ENCODE measurements around the gene FAM78A.
"Not testable (repeated sequence)": the region's sequence is repeated elsewhere in the genome, so short reads cannot be mapped to it uniquely, and the experiment has no call there.

The FAM78A gene

GRCh38 chr9:131280660-131281059 is 4.3 kb upstream of the FAM78A start:
- DNase-seq, result no peak

GRCh38 chr9:131279863-131280570 is 3.7 kb upstream of the FAM78A start:
- no peak for DNase-seq

DNA sequence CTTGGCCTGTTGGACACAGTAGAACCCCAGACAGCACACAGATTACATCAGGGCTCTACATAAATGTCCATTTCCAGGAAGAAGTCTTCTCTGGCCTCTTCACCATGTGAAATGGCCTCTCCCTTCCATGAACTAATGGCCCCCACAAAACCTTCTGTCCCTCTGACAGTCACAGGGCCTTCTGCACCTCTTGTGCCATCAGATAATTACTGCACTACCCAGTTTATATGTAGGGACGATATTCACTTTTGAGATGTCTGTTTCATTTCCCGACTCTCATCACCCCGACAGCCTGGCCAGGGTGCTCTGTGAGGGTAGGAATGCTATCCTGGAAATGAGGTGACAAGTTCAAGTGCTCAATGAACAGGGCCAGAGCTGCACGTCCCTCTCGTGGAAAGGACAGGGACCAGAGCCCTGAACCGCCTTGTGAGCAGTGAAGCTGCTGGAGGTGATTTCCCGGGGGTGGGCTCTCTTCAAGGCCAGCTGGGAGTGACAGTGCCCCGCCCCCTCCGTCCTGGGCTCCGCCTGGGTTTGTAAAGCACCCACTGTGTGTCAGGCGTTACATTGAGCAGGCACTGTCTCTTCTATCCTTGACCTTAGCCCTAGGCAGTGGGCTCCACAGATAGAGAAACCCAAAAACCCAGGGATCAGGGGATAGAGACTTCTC is 3.0 kb upstream of the FAM78A start:
- DNase-seq, result no peak

GRCh38 chr9:131278702-131279111 is 2.4 kb upstream of the FAM78A start:
- no peak for DNase-seq

GRCh38 chr9:131277910-131278701 is 1.8 kb upstream of the FAM78A start:
- peak; percentile 83 for DNase-seq

- DNase-seq, result no peak
These were observed 1.1 kb upstream of the FAM78A start for GRCh38 chr9:131277287-131277909.

GRCh38 chr9:131276891-131277286 is 579 bp upstream of the FAM78A start:
- DNase-seq, result no peak

DNA sequence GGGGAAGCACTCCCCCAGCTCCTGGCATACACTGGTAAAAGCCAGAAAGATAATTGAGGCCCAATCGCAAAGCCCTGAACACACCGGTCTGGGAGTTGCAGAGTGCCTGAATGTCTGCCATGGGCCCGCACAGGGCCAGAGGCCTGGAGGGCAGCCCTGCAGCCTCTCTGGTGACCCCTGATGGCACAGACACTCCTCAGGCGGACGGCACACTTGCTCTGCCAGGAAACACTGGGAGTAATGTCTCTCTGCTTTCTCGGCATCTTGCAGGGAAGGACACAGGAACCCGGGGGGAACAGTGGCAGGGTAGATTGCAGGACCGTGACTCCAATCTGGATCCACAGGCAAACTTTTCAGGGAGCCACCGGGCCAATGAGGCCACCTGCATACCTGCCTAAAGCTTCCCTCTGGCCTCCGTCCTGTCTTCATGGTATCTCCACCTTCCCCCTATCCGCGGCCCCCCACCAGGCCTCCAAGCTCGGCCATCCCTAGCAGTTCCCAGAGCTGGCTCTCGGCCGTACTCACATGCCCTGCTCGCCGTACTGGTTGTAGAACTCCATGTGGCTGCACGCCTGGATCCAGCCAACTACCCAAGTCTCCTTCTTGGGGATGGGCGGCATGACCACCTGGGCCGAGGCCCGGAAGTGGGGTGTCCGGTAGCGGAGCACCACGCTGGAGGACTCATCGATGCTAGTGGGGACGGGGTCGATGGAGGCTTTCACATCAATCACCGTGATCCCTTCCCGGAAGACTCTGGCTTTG is 797 bp downstream of the FAM78A start:
- DNase-seq, result no peak

DNA sequence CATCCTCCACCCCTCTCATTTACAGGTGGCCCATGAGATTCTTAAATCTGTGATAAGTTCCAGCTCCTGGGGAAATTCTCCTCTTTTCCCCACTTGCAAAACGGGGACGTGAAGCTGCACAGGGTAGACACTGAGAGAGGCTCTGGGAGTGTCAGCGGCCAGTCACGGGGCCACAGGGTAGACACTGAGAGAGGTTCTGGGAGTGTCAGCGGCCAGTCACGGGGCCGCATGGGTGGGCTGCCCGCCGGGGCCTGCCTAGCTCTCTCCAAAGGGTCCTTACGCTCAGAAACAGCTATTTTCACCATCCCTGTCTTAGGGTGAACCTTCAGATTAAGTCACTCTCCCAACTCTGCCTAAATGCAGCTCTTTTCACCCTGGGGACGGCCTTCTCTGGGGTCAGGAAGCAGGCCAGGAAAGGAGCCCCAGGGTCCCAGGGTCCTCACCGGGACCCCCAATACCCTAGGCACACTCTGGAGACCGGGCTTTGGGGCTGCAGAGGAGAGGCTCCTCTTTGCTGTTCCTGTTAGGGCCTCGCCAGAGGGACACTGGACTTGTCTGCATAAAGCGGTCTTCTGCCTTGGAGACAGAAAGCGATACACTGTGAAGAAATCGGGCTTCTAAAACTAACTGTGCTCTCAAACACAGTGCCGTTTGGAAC is 1.5 kb downstream of the FAM78A start:
- no peak for DNase-seq

DNA sequence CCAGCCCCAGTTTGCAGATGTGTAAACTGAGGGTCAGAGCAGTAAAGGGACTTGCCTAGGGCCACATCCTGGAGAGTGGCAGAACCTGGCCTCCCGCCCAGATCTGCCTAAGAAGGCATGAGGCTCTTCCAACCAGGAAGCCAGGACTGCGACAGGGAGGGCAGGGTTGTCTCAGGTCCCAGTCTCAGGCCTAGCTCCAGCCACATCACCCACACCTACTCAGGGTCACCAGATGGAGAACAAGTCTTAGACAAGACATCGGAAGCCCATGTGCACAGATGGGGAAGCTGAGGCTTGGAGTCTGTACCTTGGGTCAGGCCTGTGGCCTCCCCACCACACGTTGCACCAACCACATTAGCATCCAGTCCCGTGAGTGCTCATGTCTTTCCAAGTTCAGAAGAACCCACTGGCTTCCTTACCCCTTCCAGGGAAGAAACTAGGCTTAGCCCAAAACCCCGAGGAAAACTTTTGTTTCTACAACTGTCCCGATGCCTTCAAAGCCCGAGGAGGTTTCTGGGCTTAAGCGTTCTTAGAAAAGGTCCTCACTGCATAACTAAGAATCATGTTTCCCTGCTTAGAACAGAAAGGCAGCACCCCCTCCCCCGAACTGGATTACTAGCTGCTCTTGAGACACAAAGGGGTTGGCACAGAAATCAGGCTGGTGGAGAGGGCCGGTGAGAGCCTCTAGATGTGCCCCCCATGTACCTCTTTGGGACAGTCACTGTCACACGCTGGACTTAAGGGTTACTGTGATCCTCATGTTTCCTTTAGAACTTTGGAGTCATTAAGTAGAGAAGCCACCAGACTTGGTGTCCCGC is 2.2 kb downstream of the FAM78A start:
- DNase-seq, result no peak

GRCh38 chr9:131273146-131273855 is 3.0 kb downstream of the FAM78A start:
- DNase-seq, result no peak

GRCh38 chr9:131272212-131272611 is 4.1 kb downstream of the FAM78A start:
- DNase-seq, result no peak

DNA sequence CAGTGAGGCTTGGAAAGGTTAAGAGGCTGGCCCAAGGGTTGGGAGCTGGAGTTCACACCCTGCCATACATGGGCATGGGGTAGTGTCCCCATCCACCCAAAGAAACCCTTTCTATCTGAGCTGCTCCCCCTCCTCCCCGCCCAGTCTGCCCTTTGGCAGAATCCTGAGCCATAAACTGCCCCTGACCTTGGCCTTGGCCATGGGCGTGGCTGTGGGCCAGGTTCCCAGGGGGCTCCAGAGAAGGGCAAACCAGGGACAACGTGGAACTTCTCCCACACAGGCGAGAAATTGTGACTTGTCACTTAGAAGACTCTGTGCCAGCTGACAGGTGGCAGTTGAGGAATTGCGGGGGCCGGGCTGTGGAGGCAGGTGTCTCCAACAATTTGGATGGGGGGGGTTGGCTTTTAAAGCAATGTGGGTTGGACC is 4.8 kb downstream of the FAM78A start:
- DNase-seq, result no peak

DNA sequence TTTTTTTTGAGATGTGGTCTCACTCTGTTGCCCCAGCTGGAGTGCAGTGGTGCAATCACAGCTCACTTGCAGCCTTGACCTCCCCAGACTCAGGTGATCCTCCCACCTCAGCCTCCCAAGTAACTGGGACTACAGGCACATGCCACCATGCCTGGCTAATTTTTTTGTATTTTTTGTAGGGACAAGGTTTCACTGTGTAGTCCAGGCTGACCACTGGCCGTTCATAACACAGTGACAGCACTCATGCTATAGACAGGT is 5.4 kb downstream of the FAM78A start:
- DNase-seq, result not testable (repeated sequence)

DNA sequence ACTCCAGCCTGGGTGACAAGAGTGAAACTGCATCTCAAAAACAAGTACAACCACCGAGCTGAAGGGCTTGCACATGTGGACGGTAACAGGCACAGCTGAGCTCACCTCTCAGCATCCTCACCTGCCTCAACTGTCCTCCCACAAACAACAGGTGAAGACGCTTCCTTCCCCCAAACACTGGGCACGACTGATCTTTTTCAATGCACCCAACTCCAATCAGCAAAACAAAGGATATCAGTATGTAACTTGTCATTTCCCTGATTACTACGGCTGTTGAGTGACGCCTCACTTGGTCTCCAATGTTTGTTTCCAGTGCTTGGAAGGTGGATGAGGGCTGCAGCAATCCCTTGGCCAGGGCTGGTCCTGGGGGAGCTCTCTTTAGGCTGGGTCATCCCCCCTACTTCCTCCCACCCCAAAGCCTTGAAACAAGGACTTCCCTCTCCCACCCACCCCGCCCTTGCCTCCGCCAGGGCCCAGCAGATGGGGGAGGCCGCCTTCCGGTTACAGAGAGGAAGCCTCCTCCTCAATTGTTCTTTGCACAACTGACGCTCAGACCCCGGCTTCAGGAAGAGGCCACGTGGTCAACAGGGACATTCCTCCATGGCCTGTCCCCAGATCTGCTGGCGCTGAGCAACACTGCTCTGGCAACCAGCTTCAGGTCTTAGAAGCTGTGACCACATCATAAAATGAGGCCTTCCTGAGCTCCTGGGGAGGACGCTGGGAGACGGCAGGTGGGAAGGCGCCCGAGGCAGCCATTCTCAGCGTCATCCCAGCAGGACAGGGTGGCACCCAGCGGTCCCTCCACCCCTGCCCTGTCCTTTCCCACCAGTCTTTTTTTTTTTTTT is 5.9 kb downstream of the FAM78A start:
- no peak for DNase-seq

DNA sequence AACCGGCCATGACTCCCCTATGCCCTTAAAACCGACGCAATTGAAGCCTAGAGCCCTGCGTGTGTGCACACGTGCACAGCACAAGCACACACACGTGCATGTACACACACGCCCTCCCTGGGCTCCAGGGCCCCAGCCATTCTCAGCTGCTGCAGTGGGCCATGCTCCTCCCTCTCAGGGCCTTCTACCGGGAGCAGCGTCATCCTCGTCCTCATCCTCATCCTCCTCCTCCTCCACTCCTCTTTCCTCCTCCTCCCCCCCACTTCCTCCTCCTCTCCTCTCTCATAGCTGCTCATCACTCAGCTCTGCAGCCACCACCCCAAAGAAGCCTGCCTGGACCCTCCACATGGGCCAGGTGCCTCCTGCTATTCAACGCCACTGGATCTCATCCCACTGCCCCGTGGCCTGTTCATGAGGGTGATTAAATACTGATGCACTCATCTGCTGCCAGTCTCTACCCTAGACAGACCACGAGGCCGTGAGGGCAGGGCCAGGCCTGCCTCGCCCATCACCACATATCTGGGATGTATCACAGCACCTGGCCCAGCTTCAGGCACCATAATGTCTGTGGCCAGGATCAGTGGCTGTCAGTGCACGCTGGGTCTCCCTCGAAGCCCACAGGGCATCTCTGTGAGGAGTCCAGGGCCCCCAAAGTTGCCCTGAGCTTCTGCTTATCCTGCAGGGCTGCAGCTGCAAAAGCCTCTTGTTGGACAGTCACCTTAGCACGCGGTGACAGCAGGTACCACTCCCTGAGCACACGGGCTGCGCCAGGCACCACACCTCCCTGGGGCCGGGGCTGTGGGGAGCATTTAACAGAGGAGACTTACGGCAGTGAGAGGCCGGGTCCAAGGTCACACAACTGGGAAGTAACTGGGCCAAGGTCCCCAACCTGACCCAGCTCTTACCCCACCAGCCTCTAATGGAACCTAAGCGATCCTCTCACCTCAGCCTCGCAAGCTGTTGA is 9.8 kb downstream of the FAM78A start:
- DNase-seq, result no peak

- no peak for DNase-seq
These were observed 12.1 kb downstream of the FAM78A start for GRCh38 chr9:131264231-131264630.

DNA sequence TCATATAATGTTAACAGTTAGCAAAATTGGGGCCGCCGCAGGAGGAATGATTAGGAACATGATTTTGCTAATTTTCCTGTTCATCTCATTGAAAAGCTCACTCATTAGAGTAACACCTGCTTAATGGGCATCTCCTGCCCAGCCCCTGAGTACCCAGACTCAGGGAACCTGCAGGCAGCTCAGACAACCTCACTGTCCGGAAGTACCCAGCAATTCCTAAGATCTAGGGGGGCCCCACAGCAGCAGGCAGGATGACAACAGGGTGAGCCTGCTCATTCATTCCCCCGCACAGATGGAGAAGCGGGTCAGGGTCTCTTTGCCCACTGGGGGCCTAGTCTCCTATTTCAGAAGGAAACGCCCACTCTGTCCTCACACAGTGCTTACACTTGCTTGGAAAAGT is 12.6 kb downstream of the FAM78A start:
- no peak for DNase-seq
